H1 (cell line): ENCODE results near the gene PLA1A. TPM values are rescaled to one million over a fixed set of nuclear protein-coding genes. Genes with fewer than 3 reads are reported as not detected.

ENCODE experiments used
- CTCF ChIA-PET: fragments of 300-600 bp; sonication (Branson Sonifier 250); formaldehyde crosslinking; loops from one replicate; lab custom pipeline; 2021; ENCODE audit not compliant: partially characterized antibody; lab: Charles Lee
- POLR2A ChIA-PET: fragments of 300-600 bp; sonication (Branson Sonifier 250); formaldehyde crosslinking; loops from one replicate; lab custom pipeline; 2021; ENCODE audit warnings: inconsistent platforms; ENCODE audit not compliant: partially characterized antibody; lab: Charles Lee
- DNase-seq, 2 experiments: peaks; one replicate each; pipeline versions ENCODE4 v3.0.0 to v3.0.0-alpha.2; 2010 to 2022; ENCODE audit warnings: low spot score in 2 of 2, low read depth in 1 of 2, mixed read lengths in 1 of 2
- FAIRE-seq: peaks from 2 replicates; lab custom pipeline; 2011; peaks lifted over from hg19 to GRCh38; lab: Jason Lieb, UNC
- H2AFZ ChIP-seq: 2 replicates; pipeline ENCODE4 v1.8.1; 2012; ENCODE audit warnings: low read length, inconsistent platforms
- H2AK5ac ChIP-seq: 2 replicates; pipeline ENCODE4 v1.6.1; 2013; ENCODE audit warnings: low read depth, low read length
- H2BK120ac ChIP-seq: replicated peaks from 2 replicates; pipeline ENCODE3; 2013; ENCODE audit warnings: low read depth, low read length, inconsistent platforms
- H2BK12ac ChIP-seq: 2 replicates; pipeline ENCODE4 v1.6.1; 2013; ENCODE audit warnings: low read depth, low read length
- H2BK15ac ChIP-seq: 2 replicates; pipeline ENCODE4 v1.6.1; 2013; ENCODE audit warnings: low read length
- H2BK20ac ChIP-seq: 2 replicates; pipeline ENCODE4 v1.6.1; 2013; ENCODE audit warnings: low read length
- H2BK5ac ChIP-seq: 2 replicates; pipeline ENCODE4 v1.6.1; 2013; ENCODE audit warnings: low read depth, low read length
- H3K14ac ChIP-seq: 2 replicates; pipeline ENCODE4 v1.6.1; 2013; ENCODE audit warnings: inconsistent platforms; ENCODE audit not compliant: insufficient read length
- H3K18ac ChIP-seq: 2 replicates; pipeline ENCODE4 v1.6.1; 2013; ENCODE audit warnings: low read length; ENCODE audit errors: extremely low read depth
- H3K23ac ChIP-seq: 2 replicates; pipeline ENCODE4 v1.6.1; 2013; ENCODE audit warnings: inconsistent platforms; ENCODE audit not compliant: insufficient read length
- H3K23me2 ChIP-seq: 2 replicates; pipeline ENCODE4 v1.6.1; 2013; ENCODE audit warnings: low read depth, low read length
- H3K27ac ChIP-seq: 2 replicates; pipeline ENCODE4 v1.6.1; 2011; ENCODE audit warnings: low read depth, low read length, inconsistent platforms
- H3K27me3 ChIP-seq, 4 experiments: replicated peaks in 1 of 4; 1 replicate in 1 of 4; 2 replicates in 3 of 4; pipeline versions ENCODE4 v1.6.1 to v1.8.1; 2011 to 2013; ENCODE audit warnings: low read length in 3 of 4, mild to moderate bottlenecking in 3 of 4, inconsistent platforms in 2 of 4, mixed read lengths in 2 of 4, moderate library complexity in 1 of 4; ENCODE audit not compliant: control insufficient read depth in 3 of 4, insufficient read depth in 3 of 4; ENCODE audit errors: extremely low read depth in 1 of 4
- H3K36me3 ChIP-seq, 4 experiments: 2 replicates each; pipeline versions ENCODE4 v1.6.1 to v1.8.1; 2011 to 2013; ENCODE audit warnings: mild to moderate bottlenecking in 4 of 4, low read length in 3 of 4, moderate library complexity in 2 of 4, control low read depth in 1 of 4, inconsistent platforms in 1 of 4; ENCODE audit not compliant: insufficient read depth in 4 of 4, control insufficient read depth in 2 of 4
- H3K4ac ChIP-seq: replicated peaks from 2 replicates; pipeline ENCODE3; 2013; ENCODE audit warnings: low read length, low read depth, mixed read lengths, inconsistent platforms; ENCODE audit not compliant: insufficient read length
- H3K4me1 ChIP-seq, 4 experiments: replicated peaks in 1 of 4; 1 replicate in 1 of 4; 2 replicates in 3 of 4; pipeline versions ENCODE4 v1.6.1 to v1.8.1; 2011 to 2013; ENCODE audit warnings: low read length in 3 of 4, inconsistent platforms in 2 of 4, mixed read lengths in 1 of 4; ENCODE audit not compliant: insufficient read depth in 4 of 4, control insufficient read depth in 3 of 4
- H3K4me2 ChIP-seq, 2 experiments: 2 replicates each; pipeline versions ENCODE4 v1.6.1 to v1.8.1; 2011 to 2013; ENCODE audit warnings: low read depth in 2 of 2, low read length in 2 of 2, control low read depth in 1 of 2, inconsistent platforms in 1 of 2, mild to moderate bottlenecking in 1 of 2; ENCODE audit not compliant: insufficient read depth in 1 of 2
- H3K4me3 ChIP-seq, 4 experiments: fragments of 200-600, 300-600 bp in 1 of 4; sonication (generic), shearing (Covaris generic), sonication (Bioruptor Twin) in 1 of 4; 2 replicates each; pipeline versions ENCODE4 v1.5.1 to v1.8.1; 2011 to 2016; ENCODE audit warnings: low read length in 4 of 4, low read depth in 3 of 4, control low read depth in 2 of 4, inconsistent platforms in 2 of 4, mild to moderate bottlenecking in 2 of 4, mixed read lengths in 1 of 4, moderate library complexity in 1 of 4; ENCODE audit not compliant: insufficient read depth in 2 of 4; ENCODE audit errors: extremely low read depth in 1 of 4
- H3K56ac ChIP-seq: replicated peaks from 2 replicates; pipeline ENCODE3; 2013; ENCODE audit warnings: low read depth, mild to moderate bottlenecking, mixed read lengths, low read length, inconsistent platforms; ENCODE audit not compliant: insufficient read length
- H3K79me1 ChIP-seq: 2 replicates; pipeline ENCODE4 v1.6.1; 2013; ENCODE audit warnings: low read depth, low read length, control low read depth
- H3K79me2 ChIP-seq, 2 experiments: 2 replicates each; pipeline versions ENCODE4 v1.6.1 to v1.8.1; 2012 to 2013; ENCODE audit warnings: low read length in 2 of 2, mild to moderate bottlenecking in 2 of 2, inconsistent platforms in 1 of 2; ENCODE audit not compliant: insufficient read depth in 2 of 2, control insufficient read depth in 1 of 2
- H3K9ac ChIP-seq, 4 experiments: replicated peaks in 1 of 4; 1 replicate in 1 of 4; 2 replicates in 3 of 4; pipeline versions ENCODE4 v1.6.1 to v1.8.1; 2011 to 2013; ENCODE audit warnings: low read depth in 3 of 4, low read length in 3 of 4, control low read depth in 2 of 4, mild to moderate bottlenecking in 2 of 4, moderate library complexity in 2 of 4, inconsistent platforms in 1 of 4; ENCODE audit errors: extremely low read depth in 1 of 4
- H3K9me3 ChIP-seq, 2 experiments: 2 replicates each; pipeline versions ENCODE4 v1.6.1 to v1.8.1; 2012 to 2013; ENCODE audit warnings: mild to moderate bottlenecking in 2 of 2, moderate library complexity in 2 of 2, control low read depth in 1 of 2, inconsistent platforms in 1 of 2, low read depth in 1 of 2, low read length in 1 of 2, mixed read lengths in 1 of 2; ENCODE audit not compliant: insufficient read depth in 2 of 2
- H4K20me1 ChIP-seq, 2 experiments: replicated peaks in 1 of 2; 2 replicates each; pipeline versions ENCODE3 to v1.8.1; 2011 to 2013; ENCODE audit warnings: inconsistent platforms in 2 of 2, low read length in 2 of 2, mild to moderate bottlenecking in 1 of 2; ENCODE audit not compliant: insufficient read depth in 2 of 2, control insufficient read depth in 1 of 2
- H4K5ac ChIP-seq: 2 replicates; pipeline ENCODE4 v1.6.1; 2013; ENCODE audit warnings: low read length, low read depth, mixed read lengths, inconsistent platforms; ENCODE audit not compliant: insufficient read length
- H4K8ac ChIP-seq: 2 replicates; pipeline ENCODE4 v1.8.0; 2013; ENCODE audit warnings: mild to moderate bottlenecking, moderate library complexity, low read length, inconsistent platforms; ENCODE audit not compliant: insufficient read depth; ENCODE audit errors: extremely low read depth
- H4K91ac ChIP-seq: replicated peaks from 2 replicates; pipeline ENCODE3; 2013; ENCODE audit warnings: low read length, mixed read lengths, inconsistent platforms; ENCODE audit not compliant: insufficient read length
- CTBP2 ChIP-seq: IDR thresholded peaks from 2 replicates; pipeline ENCODE4 v1.7.0; 2011; ENCODE audit warnings: borderline replicate concordance, mild to moderate bottlenecking, moderate library complexity, mixed read lengths, low read length; ENCODE audit not compliant: insufficient read depth, insufficient read length
- WGBS, 2 experiments: shearing (Covaris generic) in 1 of 2; methylation state at CpG; one replicate each; pipeline versions ENCODE4 v1.1.6 to v1.1.7; 2013 to 2015; ENCODE audit warnings: low lambda C conversion rate in 2 of 2, mixed read lengths in 2 of 2, inconsistent platforms in 1 of 2, low coverage in 1 of 2, missing lambda C conversion rate in 1 of 2; ENCODE audit not compliant: insufficient replicate concordance in 2 of 2, insufficient coverage in 1 of 2, insufficient read length in 1 of 2; ENCODE audit errors: extremely low coverage in 1 of 2, missing lambda C conversion rate in 1 of 2; 5-methylcytosine and 5-hydroxymethylcytosine counted together
- polyA plus RNA-seq, 7 experiments: library from polyadenylated mRNA; depleted of rRNA in 3 of 7; stranded (reverse) in 5 of 7; unstranded in 2 of 7; fragments of >200 nt in 5 of 7; fragments of 200-250 nt in 2 of 7; gene quantifications; 1 replicate in 5 of 7; 2 replicates in 1 of 7; 4 replicates in 1 of 7; pipeline versions ENCODE4 v1.2.1 to v1.2.3, GENCODE V29; 2011 to 2013; ENCODE audit warnings: missing spikeins in 2 of 7, mixed read lengths in 2 of 7
- total RNA-seq: library from RNA; stranded (reverse); fragmentation: NEBNext Ultra II Directional; extraction: Animal tissue kit (Norgen Biotek cat#: 25700); gene quantifications from 2 replicates; pipeline ENCODE4 v1.2.1, GENCODE V29; 2021

Gene PLA1A
- total and polyA plus RNA-seq, 2 of the 8 experiments (the other 6 are each of a cell fraction or from before 2014, with no cell fraction given) = not detected

DNA sequence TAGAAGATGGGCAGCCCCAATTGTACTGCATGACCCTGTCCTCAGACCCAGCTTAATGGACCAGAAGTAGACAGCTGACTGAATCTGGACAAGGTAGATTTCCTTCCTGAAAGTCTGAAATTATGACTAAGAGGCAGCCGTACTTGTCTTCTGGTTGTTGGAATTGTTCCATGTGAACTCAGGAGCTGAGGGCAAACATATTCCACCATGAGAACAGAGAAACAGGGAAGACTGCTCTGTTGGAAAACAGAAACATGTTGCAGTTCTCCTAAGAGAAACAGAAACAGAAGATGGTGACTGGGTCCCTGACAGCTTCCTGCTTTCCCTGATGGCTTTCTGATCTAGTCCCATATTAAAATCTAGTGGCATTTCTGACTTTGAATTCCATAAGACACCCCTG, 38.6 kb downstream of the PLA1A start:
- Histone ChIP-seq H2BK15ac (no peak overlapping the region), H4K8ac (no peak overlapping the region), H3K9me3 (no peaks in the 10 kb centered on the region), H2BK5ac (no peak overlapping the region), H3K23ac (no peak overlapping the region), H3K27me3 (no peaks in the 10 kb centered on the region), H3K36me3 (no peaks in the 10 kb centered on the region), H3K4ac (no peak overlapping the region), H3K4me3 (no peak overlapping the region), H2AK5ac (no peak overlapping the region), H3K79me1 (no peaks in the 10 kb centered on the region), H2AFZ (no peak overlapping the region), H3K79me2 (no peaks in the 10 kb centered on the region), H4K91ac (no peak overlapping the region), H3K27ac (no peak overlapping the region), H2BK20ac (no peak overlapping the region), H3K56ac (no peak overlapping the region), H3K4me2 (no peak overlapping the region), H4K20me1 (no peaks in the 10 kb centered on the region), H4K5ac (no peak overlapping the region), H2BK120ac (no peak overlapping the region)
- POLR2A ChIA-PET = interaction anchor here (1.2 kb wide), 2 partner anchors 10 to 34 kb away, joined by 3 to 5 read pairs; no protein-coding TSS in a partner anchor
- WGBS, 2 experiments = 71% methylated on average over 1 of the region's 1 CpG; no CpG with 5 or more reads in 1 of the 2 experiments
- CTCF ChIA-PET = interaction anchor here (0.9 to 2.7 kb wide), 5 partner anchors 8 to 35 kb away, joined by 3 to 9 read pairs (median 5); no protein-coding TSS in a partner anchor
- FAIRE-seq (no peak), DNase-seq (no peak)
- no peak for TF ChIP-seq CTBP2
- TF ChIP-seq, all 59 proteins: peak for 0
- H3K4me1 ChIP-seq = no peaks in the 10 kb centered on the region
- H3K14ac ChIP-seq = no peak overlapping the region
- no peaks in the 10 kb centered on the region for H3K23me2 ChIP-seq
- H3K9ac ChIP-seq = no peak overlapping the region
- H3K18ac ChIP-seq = no peak overlapping the region
- H2BK12ac ChIP-seq = no peak overlapping the region
